ENCODE results near the gene GRAPL.
"Not testable (repeated sequence)": the region's sequence is repeated elsewhere in the genome, so short reads cannot be mapped to it uniquely, and the experiment has no call there.

GRAPL gene

DNA sequence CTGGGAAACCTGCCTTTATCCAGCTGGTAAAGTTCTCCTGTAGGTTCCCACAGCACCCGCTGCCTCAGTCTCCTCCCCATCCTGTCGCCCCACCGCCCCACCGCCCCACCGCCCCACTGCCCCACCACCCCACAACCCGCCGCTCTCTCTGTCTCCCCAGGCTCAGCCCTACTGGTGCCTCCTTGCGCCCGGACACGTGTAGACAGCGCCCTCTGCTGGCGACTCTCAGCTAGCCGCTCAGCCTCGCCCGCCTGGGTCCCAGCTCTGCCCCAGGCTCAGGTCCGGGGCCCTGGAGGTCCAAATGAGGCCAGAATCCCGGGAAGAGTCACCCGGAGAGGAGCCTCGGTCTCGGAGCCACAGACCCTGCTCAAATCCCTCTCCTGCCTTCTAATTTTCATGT is 48.0 kb downstream of the GRAPL start:
- not testable (repeated sequence) for DNase-seq (ENCODE audit: low read depth); H3K4me3 ChIP-seq (ENCODE audit: low read depth, low read length)

DNA sequence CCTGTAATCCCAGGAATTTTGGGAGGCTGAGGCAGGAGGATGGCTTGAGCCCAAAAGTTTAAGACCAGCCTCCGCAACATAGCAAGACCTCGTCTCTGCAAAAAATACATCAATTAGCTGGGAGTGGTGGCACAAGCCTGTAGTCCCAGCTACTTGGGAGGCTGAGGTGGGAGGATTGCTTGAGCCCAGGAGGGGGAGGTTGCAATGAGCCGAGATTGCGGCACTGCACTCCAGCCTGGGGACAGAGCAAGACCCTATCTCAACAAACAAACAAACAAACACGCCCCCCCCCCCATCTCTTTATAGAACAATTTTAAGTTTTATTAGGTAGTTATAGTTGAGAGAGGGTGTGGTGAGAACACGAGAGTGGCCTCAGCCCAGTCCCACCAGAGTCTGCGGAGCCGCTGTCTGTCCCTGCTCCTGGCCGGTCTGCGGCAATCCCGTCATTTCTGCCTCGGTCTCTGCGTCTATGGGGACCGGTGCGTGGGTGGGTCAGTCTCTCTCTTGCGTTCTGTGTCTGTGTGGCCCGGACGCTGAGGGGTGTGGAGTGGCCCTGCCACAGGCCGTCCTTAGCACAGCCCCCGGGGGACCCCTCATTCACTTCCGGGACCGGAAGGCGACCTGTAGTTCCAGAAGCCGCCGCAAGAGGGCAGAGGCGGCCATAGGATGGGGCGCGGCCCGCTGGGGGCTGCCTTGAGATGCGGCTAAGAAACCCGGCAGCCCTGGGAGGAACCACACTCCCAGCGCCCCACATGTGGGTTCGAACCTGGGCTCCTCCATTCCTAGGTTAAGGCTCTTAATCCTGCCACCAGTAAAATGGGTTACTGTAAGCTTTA is 53.9 kb downstream of the GRAPL start:
- not testable (repeated sequence) for H3K4me3 ChIP-seq (ENCODE audit: low read depth, low read length); DNase-seq (ENCODE audit: low read depth)

DNA sequence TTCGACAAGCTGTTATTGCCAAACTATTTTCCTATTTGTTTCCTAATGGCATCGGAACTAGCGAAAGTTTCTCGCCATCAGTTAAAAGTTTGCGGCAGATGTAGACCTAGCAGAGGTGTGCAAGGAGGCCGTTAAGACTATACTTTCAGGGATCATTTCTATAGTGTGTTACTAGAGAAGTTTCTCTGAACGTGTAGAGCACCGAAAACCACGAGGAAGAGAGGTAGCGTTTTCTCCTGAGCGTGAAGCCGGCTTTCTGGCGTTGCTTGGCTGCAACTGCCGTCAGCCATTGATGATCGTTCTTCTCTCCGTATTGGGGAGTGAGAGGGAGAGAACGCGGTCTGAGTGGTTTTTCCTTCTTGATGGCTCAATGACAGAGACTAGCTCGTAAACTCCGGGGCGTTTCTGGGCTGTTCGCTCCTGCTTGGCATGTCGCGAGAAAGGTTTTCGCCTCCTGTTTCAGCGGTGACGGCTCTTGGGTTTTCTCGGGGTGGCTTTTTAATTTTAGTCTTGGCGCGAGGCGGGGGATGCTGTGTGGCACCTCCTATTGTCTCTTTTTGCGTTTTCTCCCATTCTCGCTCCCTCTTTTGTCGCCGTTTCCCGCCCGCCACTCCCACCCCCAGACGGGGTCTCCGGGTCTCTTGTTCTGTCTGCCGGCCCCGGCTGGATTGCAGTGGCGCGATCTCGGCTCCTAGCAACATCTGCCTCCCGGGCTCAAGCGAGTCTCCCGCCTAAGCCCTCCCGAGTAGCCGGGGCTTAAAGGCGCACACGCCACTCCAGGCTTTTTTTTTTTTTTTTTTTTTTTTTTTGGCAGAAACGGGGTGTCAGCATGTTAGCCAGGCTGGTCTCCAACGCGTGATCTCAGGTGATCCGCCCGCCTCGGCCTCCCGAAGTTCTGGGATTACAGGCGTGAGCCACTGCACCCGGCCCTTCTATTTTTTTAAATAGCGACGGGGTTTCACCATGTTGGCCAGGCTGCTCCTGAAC is 60.8 kb downstream of the GRAPL start:
- not testable (repeated sequence) for DNase-seq (ENCODE audit: low read depth); H3K4me3 ChIP-seq (ENCODE audit: low read depth, low read length)

DNA sequence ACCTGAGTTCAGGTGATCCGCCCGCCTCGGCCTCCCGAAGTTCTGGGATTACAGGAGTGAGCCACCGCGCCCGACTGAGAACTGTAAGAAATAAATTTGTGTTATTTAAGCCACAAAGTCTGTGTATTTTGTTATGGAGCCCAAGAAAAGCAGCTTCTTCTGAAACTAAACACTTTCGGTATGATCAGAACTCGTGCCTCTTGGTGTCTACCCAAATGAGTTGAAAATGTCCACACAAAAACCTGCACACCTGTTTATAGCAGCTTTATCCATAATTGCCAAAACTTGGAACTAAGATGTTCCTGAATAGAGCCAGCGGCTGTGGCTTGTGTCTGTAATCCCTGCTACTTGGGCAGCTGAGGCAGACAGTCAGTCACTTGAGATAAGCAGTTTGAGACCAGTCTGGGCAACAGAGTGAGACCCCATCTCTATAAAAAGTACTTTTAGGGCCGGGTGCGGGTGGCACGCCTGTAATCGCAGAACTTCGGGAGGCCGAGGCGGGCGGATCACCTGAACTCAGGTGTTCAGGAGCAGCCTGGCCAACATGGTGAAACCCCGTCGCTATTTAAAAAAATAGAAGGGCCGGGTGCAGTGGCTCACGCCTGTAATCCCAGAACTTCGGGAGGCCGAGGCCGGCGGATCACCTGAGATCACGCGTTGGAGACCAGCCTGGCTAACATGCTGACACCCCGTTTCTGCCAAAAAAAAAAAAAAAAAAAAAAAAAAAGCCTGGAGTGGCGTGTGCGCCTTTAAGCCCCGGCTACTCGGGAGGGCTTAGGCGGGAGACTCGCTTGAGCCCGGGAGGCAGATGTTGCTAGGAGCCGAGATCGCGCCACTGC is 61.7 kb downstream of the GRAPL start:
- not testable (repeated sequence) for H3K4me3 ChIP-seq (ENCODE audit: low read depth, low read length); DNase-seq (ENCODE audit: low read depth)

GRCh38 chr17:19189781-19190405 is 62.5 kb downstream of the GRAPL start:
- not testable (repeated sequence) for DNase-seq (ENCODE audit: low read depth)

DNA sequence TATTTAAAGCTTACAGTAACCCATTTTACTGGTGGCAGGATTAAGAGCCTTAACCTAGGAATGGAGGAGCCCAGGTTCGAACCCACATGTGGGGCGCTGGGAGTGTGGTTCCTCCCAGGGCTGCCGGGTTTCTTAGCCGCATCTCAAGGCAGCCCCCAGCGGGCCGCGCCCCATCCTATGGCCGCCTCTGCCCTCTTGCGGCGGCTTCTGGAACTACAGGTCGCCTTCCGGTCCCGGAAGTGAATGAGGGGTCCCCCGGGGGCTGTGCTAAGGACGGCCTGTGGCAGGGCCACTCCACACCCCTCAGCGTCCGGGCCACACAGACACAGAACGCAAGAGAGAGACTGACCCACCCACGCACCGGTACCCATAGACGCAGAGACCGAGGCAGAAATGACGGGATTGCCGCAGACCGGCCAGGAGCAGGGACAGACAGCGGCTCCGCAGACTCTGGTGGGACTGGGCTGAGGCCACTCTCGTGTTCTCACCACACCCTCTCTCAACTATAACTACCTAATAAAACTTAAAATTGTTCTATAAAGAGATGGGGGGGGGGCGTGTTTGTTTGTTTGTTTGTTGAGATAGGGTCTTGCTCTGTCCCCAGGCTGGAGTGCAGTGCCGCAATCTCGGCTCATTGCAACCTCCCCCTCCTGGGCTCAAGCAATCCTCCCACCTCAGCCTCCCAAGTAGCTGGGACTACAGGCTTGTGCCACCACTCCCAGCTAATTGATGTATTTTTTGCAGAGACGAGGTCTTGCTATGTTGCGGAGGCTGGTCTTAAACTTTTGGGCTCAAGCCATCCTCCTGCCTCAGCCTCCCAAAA is 69.2 kb downstream of the GRAPL start:
- not testable (repeated sequence) for H3K4me3 ChIP-seq (ENCODE audit: low read depth, low read length); DNase-seq (ENCODE audit: low read depth)

More at GRCh38 chr17:19189781-19190405, 62.5 kb downstream of the GRAPL start:
- not testable (repeated sequence) for H3K4me3 ChIP-seq (ENCODE audit: low read depth, low read length)

- H3K4me3 ChIP-seq (ENCODE audit: low read depth, low read length); DNase-seq (ENCODE audit: low read depth): not testable (repeated sequence)
Measured at GRCh38 chr17:19202448-19202847, 75.1 kb downstream of the GRAPL start.

DNA sequence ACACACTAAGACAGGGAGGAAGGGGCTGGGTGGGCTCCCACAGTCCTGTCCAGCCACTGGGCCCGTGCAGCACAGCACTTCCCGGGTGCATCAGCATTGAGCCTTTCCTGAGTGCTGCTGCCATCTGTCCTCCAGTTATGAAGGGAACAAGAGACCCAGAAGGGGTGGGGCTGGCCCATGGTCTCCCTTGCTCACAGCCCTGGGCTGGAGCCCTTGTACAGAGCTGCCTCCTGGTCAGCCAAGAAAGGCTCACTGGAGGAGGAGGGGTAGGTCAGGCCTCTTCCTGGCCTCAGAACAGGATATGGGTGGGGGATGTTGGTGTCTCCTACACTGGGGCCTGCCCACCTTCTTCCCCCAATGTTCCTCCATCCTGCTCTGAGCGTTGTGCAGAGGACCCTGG is 76.0 kb downstream of the GRAPL start:
- DNase-seq (ENCODE audit: low read depth); H3K4me3 ChIP-seq (ENCODE audit: low read depth, low read length): not testable (repeated sequence)
